ENCODE data around the gene MTM1. TPM values are rescaled to one million over a fixed set of nuclear protein-coding genes. Genes with fewer than 3 reads are reported as not detected.

MTM1 gene
- total and polyA plus RNA-seq, 9 of the 15 experiments (the other 6 are each of a cell fraction or from before 2014, with no cell fraction given) = 5.6 to 13.3 (median 9.5) TPM

DNA sequence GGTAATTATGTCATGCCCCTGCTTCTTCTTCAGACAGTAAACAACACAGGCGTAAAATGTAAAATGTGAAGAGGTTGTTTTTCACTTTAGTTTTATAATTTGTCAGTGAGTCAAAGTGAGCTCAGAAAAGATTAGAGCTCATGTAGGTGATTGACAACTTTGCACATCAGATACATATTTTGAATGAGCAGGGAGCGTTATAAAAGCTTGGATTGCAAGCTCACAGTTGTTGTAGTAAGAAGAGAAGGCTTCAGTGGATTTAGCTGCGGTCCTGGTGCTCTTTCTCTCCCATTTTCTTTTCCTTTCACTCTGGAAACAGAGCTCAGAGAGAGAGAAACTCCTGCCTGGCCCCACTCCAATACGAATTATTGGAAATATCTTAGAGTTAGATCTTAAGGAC lies 151.2 kb downstream of the MTM1 start:
- in situ Hi-C loops (cut with MboI) = loop anchor here (25.0 kb wide), 1 partner anchor 757 kb away; no protein-coding TSS in a partner anchor
- 71% methylated on average over 3 of the region's 4 CpGs for WGBS (ENCODE audit: insufficient coverage, low coverage, missing lambda C conversion rate)
- TF ChIP-seq, protein P1, sequence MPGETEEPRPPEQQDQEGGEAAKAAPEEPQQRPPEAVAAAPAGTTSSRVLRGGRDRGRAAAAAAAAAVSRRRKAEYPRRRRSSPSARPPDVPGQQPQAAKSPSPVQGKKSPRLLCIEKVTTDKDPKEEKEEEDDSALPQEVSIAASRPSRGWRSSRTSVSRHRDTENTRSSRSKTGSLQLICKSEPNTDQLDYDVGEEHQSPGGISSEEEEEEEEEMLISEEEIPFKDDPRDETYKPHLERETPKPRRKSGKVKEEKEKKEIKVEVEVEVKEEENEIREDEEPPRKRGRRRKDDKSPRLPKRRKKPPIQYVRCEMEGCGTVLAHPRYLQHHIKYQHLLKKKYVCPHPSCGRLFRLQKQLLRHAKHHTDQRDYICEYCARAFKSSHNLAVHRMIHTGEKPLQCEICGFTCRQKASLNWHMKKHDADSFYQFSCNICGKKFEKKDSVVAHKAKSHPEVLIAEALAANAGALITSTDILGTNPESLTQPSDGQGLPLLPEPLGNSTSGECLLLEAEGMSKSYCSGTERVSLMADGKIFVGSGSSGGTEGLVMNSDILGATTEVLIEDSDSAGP (CRISPR knock-in tag; IDR thresholded peaks at IDR 0.05) = no peak
- TF ChIP-seq HDAC8 (tag; IDR thresholded peaks at IDR 0.05) (no peak), DPF2 (IDR thresholded peaks at IDR 0.05) (no peak), RBM14 (IDR thresholded peaks at IDR 0.05; ENCODE audit: borderline replicate concordance, insufficient read depth, low read depth, low read length) (no peak), ZNF592 (IDR thresholded peaks at IDR 0.05) (no peak), PRPF4 (IDR thresholded peaks at IDR 0.05; ENCODE audit: insufficient read depth, low read depth, low read length, poor library complexity, severe bottlenecking) (no peak), MCM5 (IDR thresholded peaks at IDR 0.05; ENCODE audit: low read depth) (no peak), ZBTB1 (CRISPR knock-in tag; IDR thresholded peaks at IDR 0.05; ENCODE audit: borderline replicate concordance, low read depth) (no peak), POLR2A (conservative IDR thresholded peaks at IDR 0.05) (no peak), LCOR (CRISPR knock-in tag; IDR thresholded peaks at IDR 0.05) (no peak), ZBTB2 (IDR thresholded peaks at IDR 0.05) (no peak), BRCA1 (IDR thresholded peaks at IDR 0.05) (no peak), BRCA1 (CRISPR knock-in tag; IDR thresholded peaks at IDR 0.05) (no peak), UBTF (IDR thresholded peaks at IDR 0.05; ENCODE audit: borderline replicate concordance in 1 of 2, low read depth in 2 of 2, low read length in 2 of 2) (no peak)

More for the DNA sequence above, 151.2 kb downstream of the MTM1 start:
- intact Hi-C loops (cut with micrococcal nuclease) = loop anchor here (10.0 kb wide), 1 partner anchor 125 kb away; no protein-coding TSS in a partner anchor
- Histone ChIP-seq H3K9me1 (ENCODE audit: control insufficient read depth, insufficient read depth, low read length) (no peaks in the 10 kb centered on the region), H3K9me3 (replicated peaks; ENCODE audit: control insufficient read depth, insufficient read depth, low read depth, low read length) (no peaks in the 10 kb centered on the region), H3K9ac (ENCODE audit: insufficient read depth in 1 of 2, low read depth in 2 of 2, low read length in 2 of 2) (no peak overlapping the region), H2AFZ (ENCODE audit: low read depth, low read length) (no peak overlapping the region), H3K27ac (ENCODE audit: extremely low read depth, low read depth, low read length) (no peak overlapping the region), H3K4me1 (replicated peaks in 1 of 2; ENCODE audit: control insufficient read depth in 2 of 2, insufficient read depth in 2 of 2, low read length in 2 of 2) (no peaks in the 10 kb centered on the region), H3K4me3 (no peak overlapping the region), H3K79me2 (ENCODE audit: control insufficient read depth, insufficient read depth, low read length) (no peaks in the 10 kb centered on the region; the same call in 2 of the 3 replicates), H3K4me2 (ENCODE audit: insufficient read depth, low read length) (no peak overlapping the region), H3K36me3 (ENCODE audit: control insufficient read depth, insufficient read depth, low read length) (0 out of 3 replicates have a peak, but pooled peaks cover 3% of the 10 kb centered on the region), H3K27me3 (ENCODE audit: control insufficient read depth in 2 of 2, insufficient read depth in 2 of 2, low read length in 2 of 2) (no peaks in the 10 kb centered on the region), H4K20me1 (replicated peaks; ENCODE audit: control insufficient read depth, insufficient read depth, low read length) (no peaks in the 10 kb centered on the region)
- ATAC-seq (no peak), DNase-seq (ENCODE audit: extremely low read depth in 1 of 4, low spot score in 3 of 4) (no peak), FAIRE-seq (no peak)
- no TSS peak for BruUV-seq (replicated peaks)
- ChIA-PET POLR2A (interaction anchor here (0.6 kb wide), 1 partner anchor 324 kb away, joined by 3 read pairs; no protein-coding TSS in a partner anchor), CTCF (ENCODE audit: low intra/inter-chr PET ratio) (no interaction called here)
